Activated CD8-positive, alpha-beta memory T cell treated with anti-CD3 and anti-CD28 coated beads, Interleukin-2, amount 50 U/mL, for 4 hours (primary cell): ENCODE results near the gene MYO5B.
"Not testable (repeated sequence)": the region's sequence is repeated elsewhere in the genome, so short reads cannot be mapped to it uniquely, and the experiment has no call there.

ENCODE experiments used
- DNase-seq: peaks from one replicate; pipeline ENCODE4 v3.0.0-alpha.2; 2020

MYO5B gene

DNA sequence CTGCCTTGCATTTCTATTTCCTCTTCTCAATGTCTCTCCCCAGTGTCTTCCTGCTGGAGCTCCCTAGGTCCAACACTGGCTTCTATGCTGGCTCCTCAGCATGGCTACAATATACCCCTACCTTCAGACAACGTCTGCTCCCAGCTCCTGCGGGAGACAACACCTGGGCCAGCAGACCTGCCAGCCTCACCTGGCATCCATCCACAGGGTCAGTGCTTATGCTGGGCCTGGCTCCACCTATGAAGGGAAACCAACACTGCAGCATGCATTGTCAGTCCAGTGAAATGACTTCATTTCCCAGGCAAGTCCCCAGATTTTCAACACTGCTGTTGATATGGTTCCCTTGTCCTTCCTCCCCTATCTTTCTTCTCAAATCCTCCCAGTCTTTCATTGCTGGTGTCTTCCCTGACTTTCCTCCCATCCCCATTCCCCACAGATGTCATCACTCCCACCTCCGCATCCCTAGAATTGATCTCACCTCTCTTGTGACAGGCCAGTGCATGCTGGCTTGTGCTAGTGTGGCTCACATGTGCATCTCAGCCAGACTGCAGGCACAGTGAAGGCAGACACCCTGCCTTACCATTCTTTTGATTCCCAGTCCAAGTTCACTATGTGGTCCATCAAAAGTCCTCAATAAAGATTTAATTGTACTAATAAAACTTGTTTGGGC is 98.0 kb downstream of the MYO5B start:
- no peak for DNase-seq

DNA sequence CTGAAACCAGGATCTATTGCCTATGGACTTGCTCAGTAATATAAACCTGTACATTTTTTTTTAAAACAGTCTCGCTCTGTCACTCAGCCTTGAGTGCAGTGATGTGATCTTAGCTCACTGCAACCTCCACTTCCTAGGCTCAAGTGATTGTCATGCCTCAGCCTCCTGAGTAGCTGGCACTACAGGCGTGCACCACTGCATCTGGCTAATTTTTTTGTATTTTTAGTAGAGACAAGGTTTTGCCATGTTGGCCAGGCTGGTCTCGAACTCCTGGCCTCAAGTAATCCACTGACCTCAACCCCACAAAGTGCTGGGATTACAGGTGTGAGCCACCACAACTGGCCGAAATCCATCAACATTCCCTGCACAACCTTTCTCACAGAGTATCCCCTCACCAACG is 100.2 kb downstream of the MYO5B start:
- DNase-seq = not testable (repeated sequence)

DNA sequence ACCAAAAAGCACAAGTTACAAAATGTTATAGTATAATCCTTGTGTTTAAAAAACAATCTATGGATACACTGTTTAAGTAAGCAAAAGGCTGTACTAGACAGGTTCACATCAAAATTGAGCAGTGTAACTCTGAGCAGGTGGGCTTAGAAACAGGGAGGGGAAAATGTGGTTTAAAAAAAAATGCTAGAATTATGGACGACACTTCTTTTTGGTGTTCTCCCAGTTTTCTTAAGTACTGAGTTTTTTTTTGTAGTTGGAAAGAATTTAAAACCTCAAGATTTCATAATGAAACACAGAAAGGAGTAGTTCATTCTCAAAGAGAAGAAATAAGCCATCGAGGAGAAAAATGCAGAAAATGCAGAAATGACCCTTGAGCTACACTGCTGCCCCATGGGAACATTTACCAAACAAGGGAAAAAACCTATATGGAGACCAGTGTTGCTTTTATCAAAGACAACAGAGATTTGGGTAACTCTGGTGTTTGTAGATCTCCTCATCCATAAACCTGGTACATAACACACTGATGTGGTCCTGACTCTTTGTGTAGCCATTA is 100.7 kb downstream of the MYO5B start:
- no peak for DNase-seq

DNA sequence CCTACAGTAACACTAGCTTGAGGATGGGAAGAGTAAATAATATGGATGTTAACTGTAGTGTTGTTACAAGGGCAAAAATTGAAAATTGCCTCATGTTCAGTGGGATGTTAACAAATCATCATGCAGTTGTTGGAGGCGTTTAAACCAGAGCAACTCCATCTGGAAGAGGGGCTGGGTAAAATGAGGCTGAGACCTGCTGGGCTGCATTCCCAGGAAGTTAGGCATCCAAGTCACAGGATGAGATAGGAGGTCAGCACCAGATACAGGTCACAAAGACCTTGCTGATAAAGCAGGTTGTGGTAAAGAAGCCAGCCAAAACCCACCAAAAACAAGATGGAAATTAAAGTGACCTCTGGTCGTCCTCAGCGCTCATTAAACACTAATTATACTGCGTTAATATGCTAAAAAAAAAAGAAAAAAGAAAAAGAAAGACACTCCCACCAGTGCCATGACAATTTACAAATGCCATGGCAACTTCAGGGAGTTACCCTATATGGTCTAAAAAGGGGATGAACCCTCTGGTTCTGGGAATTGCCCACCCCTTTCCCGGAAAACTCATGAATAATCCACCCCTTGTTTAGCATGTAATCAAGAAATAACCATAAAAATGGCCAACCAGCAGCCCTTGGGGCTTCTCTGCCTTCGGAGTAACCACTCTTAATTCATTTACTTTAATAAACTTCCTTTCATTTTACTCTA is 101.4 kb downstream of the MYO5B start:
- no peak for DNase-seq

DNA sequence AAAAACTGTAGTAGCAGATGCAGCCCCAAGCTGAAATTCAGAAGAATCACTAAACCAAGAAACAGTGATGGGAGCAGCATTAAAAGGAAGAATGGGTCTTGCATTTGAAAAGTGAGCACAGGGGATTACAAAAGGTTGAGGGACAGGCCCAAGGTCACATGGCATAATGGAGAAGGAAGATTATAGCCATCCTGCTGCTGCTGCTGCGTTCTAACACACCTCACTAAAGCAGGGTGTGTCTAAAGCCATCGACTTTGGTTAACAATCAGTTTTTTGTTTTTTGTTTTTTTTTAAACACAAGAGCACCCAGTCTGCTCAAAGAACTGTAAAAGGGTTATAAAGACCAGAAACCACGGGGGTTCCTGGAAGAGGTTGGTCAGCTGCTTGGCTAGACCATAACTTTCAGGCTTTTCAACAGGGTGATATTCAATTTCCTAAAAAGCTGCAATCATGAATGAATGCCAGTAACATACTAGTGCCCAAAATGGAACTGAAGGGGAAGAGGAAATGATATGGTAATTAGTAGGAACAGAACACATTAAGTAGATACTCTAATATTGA is 102.6 kb downstream of the MYO5B start:
- DNase-seq = no peak

DNA sequence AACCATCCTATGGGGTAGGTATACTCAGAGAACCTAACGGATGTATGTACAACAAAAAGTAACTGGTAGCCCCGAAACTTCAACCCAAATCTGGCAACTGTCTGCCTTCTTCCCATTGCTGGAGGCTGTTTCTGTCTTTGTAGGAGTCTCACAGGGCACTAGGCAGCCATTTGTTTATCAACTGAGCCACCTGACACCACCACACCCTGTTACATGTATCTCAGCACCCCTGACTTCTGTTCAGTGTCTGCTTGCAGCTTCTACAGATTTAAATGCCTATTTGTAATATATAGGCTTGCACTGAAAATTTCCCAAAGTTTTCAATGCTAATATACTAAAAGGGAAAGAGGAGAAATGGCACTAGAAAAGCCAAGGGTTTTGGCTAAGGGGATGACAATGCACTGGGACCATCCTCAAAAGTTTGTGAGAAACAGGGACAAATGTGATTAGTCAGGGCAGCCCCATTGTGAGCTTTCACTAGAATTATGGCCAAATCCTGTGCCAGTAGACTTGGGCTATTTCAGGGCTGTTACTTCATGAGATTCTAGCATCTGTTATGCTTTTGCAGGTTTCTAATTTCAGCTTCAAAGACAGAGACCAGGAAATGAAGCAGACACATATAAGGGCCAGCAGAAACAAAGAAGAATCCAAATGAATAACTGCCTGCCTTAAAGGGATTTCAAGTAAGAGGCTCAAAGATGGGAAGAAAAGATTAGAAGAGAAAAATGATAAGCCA is 103.3 kb downstream of the MYO5B start:
- DNase-seq = no peak

DNA sequence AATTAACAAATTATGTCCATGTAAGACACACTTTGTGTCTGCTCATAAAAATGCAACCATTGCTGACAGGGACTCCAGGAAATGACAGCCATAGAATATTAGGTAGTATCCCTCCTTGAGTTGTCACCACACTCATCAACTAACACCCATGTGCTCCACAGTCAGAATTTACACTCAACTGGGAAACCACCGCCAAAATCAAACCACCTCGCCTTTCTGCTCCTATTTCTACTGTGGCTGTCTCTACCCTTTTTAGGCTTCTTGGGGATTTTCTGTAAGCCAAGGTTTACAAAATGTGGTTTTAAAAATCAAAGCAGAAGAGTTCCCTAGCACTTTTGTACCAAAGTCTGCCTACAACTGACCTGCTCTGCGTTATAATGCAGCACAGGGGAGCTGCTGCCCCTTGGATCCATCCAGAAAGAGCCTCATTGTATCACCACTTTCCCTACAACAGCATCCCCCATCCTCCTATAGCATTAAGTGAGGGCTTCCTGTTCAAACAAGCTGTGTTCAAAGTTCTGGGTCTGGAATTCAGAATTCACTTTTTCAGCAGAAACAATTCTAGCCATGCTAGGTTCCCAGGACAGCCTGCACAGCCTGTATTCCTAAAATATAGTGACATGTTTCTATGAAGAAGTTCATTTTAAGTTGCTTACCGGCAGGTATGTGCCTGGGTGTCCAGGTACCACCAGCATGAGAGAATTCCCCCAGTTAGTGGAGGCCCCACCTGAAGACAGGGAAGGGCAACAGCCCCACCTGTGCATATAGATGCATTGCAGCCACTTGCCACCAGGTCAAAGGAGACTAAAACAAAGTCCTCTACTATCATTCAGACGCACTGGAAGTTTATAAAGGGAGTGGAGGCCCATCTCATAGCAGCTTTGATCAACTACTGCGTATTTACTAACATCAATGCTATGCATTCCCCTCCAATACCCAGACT is 104.3 kb downstream of the MYO5B start:
- no peak for DNase-seq

DNA sequence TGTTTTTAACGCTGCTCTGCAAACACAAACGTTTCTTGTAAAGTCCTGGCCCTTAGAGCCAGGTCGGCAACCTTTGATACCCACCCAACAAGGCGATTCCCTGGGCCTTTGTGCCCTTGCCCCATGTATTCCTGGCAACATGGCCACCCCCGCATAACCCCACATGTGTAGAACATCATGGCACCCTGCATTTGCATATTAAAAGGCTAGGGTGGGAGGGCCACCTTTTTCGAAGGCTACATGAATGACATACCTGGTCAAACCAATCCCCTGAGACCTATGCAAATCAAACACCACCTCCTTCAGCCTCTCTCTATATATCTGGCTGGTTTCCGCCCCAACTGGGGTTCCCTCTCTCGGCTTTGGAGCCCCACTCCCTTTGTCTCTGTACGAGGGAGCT is 105.2 kb downstream of the MYO5B start:
- DNase-seq = no peak

DNA sequence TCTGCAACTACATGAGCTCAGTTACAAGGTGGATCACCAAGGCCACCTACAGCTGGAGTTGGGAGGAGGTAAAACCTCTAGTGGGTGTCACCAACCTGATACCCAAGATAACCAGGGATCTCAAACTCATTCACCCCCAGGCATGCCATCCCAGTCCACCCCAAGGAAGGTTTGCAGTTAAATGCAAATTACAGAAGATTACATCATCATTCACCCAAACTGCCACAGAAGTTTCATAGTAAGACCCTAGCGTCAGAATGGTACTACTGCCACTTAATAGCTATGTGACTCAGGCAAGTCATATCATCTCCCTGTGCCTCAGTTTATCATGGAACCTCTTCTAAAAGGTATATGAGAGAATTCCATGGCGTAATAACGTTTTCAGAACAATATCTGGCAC is 111.2 kb downstream of the MYO5B start:
- no peak for DNase-seq

DNA sequence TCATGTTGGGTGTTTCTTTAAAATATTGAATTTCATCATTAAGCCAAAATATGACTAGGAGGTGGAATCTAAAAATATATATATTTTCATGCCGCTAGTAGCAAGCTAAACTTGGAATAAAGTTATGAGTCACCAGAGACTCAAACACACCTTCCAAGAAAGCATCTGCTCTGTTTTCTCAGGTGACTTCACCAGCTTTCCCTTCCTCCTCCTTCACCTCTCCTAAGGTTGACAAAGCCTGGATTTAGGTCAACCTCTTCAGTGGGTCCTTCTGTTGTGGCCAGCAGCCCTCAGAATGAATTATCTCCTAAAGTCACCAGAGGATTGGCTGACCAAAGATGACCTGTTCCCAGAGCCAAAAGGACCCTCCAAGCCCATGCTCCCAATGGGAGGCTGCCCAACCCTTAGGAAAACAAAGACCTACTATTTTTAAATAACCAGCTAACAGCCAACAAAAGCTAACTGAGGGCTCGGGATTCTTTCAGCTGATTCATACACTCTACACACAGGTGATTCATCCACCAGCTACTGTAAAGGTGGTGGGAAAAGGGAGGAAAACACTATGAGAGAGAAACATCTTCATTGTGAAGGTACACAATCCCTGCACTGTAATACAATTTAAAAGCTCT is 113.9 kb downstream of the MYO5B start:
- DNase-seq = no peak

DNA sequence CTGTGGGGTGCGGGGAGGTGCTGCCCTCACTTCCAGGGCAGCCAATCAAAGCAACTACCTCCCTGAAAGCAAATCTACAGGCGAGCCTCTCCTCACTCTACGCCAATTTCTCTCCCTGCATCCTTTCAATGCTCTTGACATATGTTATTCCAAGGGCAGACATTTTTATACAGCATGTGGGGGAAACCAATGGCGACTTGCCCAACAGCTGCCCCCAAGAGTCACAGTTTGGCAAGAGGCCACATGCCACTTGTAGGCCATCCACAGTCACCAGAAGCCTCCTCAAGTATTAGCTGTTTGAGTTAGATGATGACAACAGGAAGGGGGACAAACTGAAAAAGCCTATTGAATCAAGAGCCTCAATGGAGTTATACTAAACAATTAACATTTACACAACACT is 114.6 kb downstream of the MYO5B start:
- no peak for DNase-seq

DNA sequence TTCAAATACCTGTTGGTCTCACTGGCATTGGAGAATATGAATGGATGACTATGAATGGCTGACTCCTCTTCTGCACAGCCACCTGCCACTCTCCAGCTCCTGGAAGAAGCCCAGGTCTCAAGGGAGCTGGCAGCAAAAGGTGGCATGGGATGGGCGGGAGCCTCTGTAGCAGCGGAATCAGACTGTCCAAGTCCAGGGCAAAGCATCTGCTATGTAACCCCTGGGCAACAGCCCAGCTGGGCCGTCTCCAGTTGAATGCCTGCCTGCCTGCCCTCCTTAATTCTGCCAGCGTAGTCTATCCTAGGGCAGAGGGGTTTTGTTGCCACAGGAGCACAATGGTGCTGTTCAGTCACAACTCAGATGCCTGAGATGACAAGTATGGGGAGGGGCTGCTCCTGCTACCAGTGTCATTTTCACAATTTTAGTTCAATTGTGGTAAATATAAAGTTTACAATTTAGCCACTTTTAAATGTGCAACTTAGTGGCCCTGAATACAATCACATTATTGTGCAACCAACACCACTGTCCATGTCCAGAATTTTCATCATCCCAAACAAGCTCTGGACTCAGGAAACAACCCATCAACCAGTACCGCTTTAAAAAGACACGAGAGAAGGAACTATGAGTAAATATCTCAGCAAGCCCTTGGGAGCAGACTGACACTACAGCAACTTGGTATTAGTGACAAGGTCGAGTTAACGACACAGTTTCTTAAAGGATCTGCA is 115.2 kb downstream of the MYO5B start:
- no peak for DNase-seq

DNA sequence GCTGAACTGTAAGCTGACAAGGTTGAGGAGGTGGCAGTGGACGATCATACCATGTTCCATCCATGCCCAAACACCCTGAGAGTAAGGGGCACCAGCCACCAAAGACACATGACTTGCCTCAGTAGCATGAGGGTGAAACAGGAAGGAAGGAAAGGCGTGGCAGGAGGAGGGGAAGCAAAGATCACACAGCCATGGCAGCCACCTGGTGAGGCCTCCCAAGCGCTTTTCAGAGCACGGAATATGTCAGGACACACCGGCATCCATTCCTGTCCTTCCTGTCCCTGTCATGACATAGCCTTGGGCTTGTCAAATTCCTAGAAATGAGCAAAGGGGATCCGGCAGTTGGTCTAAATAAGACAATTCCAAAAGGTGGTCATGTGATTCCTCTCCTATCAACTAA is 118.7 kb downstream of the MYO5B start:
- DNase-seq = no peak

DNA sequence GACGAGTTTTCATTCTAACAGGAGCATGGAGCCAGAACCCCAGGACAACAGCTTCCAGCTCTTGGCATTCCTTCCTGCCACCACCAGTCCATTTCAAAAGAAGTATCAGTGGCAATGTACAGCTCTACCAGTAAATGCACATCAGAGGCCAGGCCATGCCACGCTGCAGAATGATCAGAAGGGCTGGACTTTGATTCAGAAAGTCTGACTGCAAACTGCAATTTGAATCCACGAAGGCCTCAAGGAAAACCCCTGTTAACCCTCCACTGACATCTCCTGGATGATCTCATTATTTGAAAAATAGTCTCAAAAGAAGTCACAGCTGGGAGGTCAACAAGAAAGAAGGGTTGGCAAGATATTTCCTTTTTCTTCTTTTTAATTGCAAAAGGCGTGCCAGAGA is 119.2 kb downstream of the MYO5B start:
- DNase-seq = no peak

DNA sequence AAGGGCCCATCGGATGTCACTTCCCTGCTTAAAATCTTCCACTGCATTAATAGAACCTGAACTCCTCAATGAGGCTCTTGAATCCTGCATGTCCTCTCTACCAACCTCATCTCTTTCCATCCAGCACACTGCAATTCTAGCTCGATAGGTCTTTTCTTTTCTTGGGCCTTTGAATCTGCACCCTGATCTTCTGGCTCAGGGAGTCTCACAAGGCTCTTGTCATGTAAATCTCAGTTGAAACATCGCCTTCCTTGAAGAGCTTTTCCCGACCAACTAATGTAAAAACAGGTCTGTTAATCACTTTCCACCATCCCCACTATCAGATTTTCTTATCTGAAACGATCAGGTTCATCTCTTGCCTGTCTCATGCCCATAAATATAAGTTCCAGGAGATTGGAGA is 120.5 kb downstream of the MYO5B start:
- DNase-seq = no peak

DNA sequence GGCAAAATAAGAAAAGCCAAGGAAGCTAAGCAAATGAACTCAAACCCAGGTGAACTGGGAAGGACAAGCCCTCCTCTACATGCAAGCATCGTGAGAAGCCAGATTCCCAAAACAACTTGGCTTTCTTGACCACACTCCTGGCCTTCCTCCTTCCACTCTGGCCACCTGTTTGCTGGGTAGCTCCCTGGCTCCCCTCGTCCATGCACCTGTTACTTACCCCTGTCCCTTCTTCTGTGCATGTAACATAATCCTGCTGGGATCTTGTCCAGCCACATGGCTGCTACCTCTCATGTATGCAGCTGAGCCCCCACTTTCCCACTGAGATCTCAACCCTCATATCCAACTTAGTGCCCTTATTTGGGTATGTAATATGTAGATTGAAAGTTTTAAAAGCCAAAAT is 121.6 kb downstream of the MYO5B start:
- no peak for DNase-seq

DNA sequence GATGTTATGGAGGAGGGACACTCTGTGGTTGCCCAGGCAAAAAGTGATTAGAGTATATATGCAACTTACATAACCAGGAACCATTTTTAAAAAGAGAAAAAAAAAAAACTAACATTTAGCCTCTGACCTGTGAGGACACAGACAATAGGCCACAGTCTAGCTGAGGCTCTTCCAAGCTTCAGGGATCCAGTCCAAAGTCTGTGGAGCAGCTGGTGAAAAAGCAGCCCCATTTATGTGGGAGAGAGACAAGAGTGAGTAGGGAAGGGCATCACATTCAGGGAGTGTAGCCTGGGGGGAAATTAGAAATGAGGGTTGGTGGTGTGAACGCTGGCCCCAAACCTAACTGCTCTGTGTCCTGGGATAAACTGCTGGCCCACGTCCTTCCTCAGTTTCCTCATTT is 122.8 kb downstream of the MYO5B start:
- no peak for DNase-seq

DNA sequence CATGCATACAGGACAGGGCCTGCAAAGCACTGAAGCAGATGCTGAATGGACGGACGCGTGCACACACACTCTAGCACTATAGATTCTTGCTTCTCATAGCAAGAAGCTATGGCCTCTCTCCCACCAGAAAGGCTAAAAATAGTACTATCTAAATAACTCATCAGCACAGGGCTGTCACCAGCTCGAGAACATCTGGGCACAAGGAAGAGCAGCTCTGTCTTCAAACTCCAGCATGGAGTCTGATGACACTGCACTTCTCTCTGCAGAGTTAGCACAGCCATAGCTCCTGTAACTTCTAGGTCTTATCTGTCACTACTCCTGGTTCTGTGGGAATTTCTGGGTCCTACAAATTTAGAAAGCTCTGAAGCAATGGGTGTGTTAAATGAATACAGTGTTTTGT is 123.5 kb downstream of the MYO5B start:
- no peak for DNase-seq

DNA sequence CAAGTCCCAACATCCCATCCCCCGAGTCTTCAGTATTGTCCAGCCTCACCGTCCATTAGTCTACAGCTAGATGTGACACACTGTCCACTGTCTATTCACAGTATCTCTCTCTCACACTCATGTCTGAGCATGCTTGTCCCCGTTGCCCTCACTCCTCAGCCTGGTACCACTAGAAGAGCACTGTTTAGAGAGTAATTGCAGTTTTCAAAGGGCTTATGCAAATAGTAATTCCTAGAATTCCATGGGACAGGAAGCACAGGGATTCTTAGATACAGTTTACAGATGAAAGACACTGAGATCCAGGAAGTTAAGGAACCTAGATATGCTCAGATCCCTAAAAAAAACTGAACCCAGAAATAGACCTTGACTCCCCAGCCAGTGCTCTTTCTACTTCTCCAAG is 125.5 kb downstream of the MYO5B start:
- DNase-seq = no peak

DNA sequence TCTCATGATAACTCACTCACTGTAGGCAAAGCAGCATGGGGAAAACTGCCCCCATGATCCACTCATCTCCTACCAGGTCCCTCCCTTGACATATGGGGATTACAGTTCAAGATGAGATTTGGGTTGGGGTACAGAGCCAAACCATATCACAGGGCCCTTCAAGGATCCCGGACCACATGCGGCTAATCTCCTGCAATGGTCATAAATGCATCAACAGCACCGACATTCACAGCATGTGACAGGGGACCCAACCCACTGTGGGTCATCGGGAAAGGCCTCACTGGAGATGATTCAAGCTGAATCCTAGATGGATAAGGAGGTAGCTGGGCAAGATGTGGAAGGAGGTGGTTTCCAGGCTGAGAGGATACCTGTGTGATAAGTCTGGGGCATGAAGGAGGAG is 129.4 kb downstream of the MYO5B start:
- no peak for DNase-seq

DNA sequence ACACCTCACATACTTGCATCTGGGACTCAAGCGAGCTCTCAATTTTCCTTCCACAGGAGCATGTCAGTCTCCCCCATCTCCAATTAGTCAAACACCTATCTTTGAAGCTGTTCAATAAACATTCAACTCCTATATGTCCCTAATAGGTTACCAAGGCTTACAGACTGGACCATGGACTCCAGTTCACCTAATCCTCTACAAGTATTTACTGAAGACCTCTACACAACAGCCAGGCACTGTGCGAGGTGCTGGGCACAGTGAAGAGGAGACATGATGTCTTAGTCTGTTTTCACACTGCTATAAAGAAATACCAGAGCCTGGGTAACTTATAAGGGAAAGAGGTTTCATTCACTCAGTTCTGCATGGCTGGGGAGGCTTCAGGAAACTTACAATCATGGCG is 129.9 kb downstream of the MYO5B start:
- no peak for DNase-seq
